Stimulated activated naive B cell treated with anti-CD40 and anti-IgM and Interleukin-4, amounts not matched to agents 10 μg/mL and 1 μg/mL and 100 μg/mL, for 72 hours (primary cell): ENCODE data around the gene RAD51B.

Experiments
- ATAC-seq, 2 donors: fragments of 150-1000 bp; cut with Tn5 transposase; replicated peaks; 2 replicates each; pipeline ENCODE4 v1.10.0; 2021; ENCODE audit warnings: moderate library complexity in 1 of 2
- DNase-seq: peaks from one replicate; pipeline ENCODE4 v3.0.0; 2021
- H3K27ac Mint-ChIP-seq: one replicate; pipeline ENCODE4 v1.8.0; 2022; ENCODE audit warnings: mild to moderate bottlenecking, mixed read lengths
- H3K27me3 Mint-ChIP-seq, 2 donors: one replicate each; pipeline ENCODE4 v1.8.0; 2022; ENCODE audit warnings: mixed read lengths in 2 of 2
- H3K36me3 Mint-ChIP-seq, 2 donors: one replicate each; pipeline ENCODE4 v1.8.0; 2022; ENCODE audit warnings: mixed read lengths in 2 of 2, mild to moderate bottlenecking in 1 of 2
- H3K4me1 Mint-ChIP-seq, 2 donors: one replicate each; pipeline ENCODE4 v1.8.0; 2022; ENCODE audit warnings: mixed read lengths in 2 of 2, mild to moderate bottlenecking in 1 of 2
- H3K4me3 Mint-ChIP-seq, 2 donors: one replicate each; pipeline ENCODE4 v1.8.0; 2022; ENCODE audit warnings: mild to moderate bottlenecking in 2 of 2, mixed read lengths in 2 of 2, moderate library complexity in 1 of 2
- H3K9me3 Mint-ChIP-seq, 2 donors: one replicate each; pipeline ENCODE4 v1.8.0; 2022; ENCODE audit warnings: mixed read lengths in 2 of 2, mild to moderate bottlenecking in 1 of 2

The RAD51B gene

GRCh38 chr14:67819563-67820421 lies at the start of gene RAD51B:
Gene RAD51B (plus strand): TSS chr14:67819779.
- H3K27me3 Mint-ChIP-seq, result no peaks in the 10 kb centered on the region
- peak within 1 kb of the TSS; percentile 98 for H3K27ac Mint-ChIP-seq
- peak; percentile 78 to 80 for ATAC-seq
- H3K4me3 Mint-ChIP-seq, result peak within 1 kb of the TSS; percentile 97 to 100
- H3K36me3 Mint-ChIP-seq, result peaks cover 0 to 2% of the 10 kb centered on the region in 2 donors
- DNase-seq, result peak; percentile 81
- H3K9me3 Mint-ChIP-seq, result no peaks in the 10 kb centered on the region
- peaks cover 22 to 36% of the 10 kb centered on the region in 2 donors for H3K4me1 Mint-ChIP-seq

GRCh38 chr14:67773844-67774377 lies 45.7 kb upstream of the RAD51B start:
- Mint-ChIP-seq H3K4me3 (no peak overlapping the region), H3K27ac (no peak overlapping the region), H3K36me3 (peaks cover 59 to 67% of the 10 kb centered on the region in 2 donors), H3K9me3 (no peaks in the 10 kb centered on the region), H3K27me3 (no peaks in the 10 kb centered on the region), H3K4me1 (no peaks in the 10 kb centered on the region)
- ATAC-seq (no peak), DNase-seq (no peak)

- ATAC-seq (no peak), DNase-seq (no peak)
- Mint-ChIP-seq H3K4me3 (no peak overlapping the region), H3K4me1 (no peaks in the 10 kb centered on the region), H3K9me3 (no peaks in the 10 kb centered on the region), H3K36me3 (peaks cover 65 to 69% of the 10 kb centered on the region in 2 donors), H3K27me3 (no peaks in the 10 kb centered on the region), H3K27ac (no peak overlapping the region)
Observed at GRCh38 chr14:67776653-67777322, 42.8 kb upstream of the RAD51B start.

- no peak overlapping the region for H3K27ac Mint-ChIP-seq
- DNase-seq, result no peak
- peaks cover 64 to 69% of the 10 kb centered on the region in 2 donors for H3K36me3 Mint-ChIP-seq
- peaks cover 0 to 6% of the 10 kb centered on the region in 2 donors for H3K4me1 Mint-ChIP-seq
- no peaks in the 10 kb centered on the region for H3K9me3 Mint-ChIP-seq
- H3K27me3 Mint-ChIP-seq, result no peaks in the 10 kb centered on the region
- no peak for ATAC-seq
- no peak overlapping the region for H3K4me3 Mint-ChIP-seq
Observed at GRCh38 chr14:67778792-67779191, 40.8 kb upstream of the RAD51B start.

GRCh38 chr14:67782090-67782489 lies 37.5 kb upstream of the RAD51B start:
- no peak overlapping the region for H3K4me3 Mint-ChIP-seq
- peaks cover 63 to 73% of the 10 kb centered on the region in 2 donors for H3K36me3 Mint-ChIP-seq
- H3K9me3 Mint-ChIP-seq, result no peaks in the 10 kb centered on the region
- H3K4me1 Mint-ChIP-seq, result peaks cover 0 to 6% of the 10 kb centered on the region in 2 donors
- DNase-seq (no peak), ATAC-seq (no peak)
- H3K27me3 Mint-ChIP-seq, result no peaks in the 10 kb centered on the region
- no peak overlapping the region for H3K27ac Mint-ChIP-seq

- DNase-seq, result no peak
- H3K9me3 Mint-ChIP-seq, result no peaks in the 10 kb centered on the region
- no peak overlapping the region for H3K4me3 Mint-ChIP-seq
- no peak overlapping the region for H3K27ac Mint-ChIP-seq
- H3K36me3 Mint-ChIP-seq, result peaks cover 69 to 85% of the 10 kb centered on the region in 2 donors
- no peaks in the 10 kb centered on the region for H3K27me3 Mint-ChIP-seq
- peaks cover 0 to 6% of the 10 kb centered on the region in 2 donors for H3K4me1 Mint-ChIP-seq
- ATAC-seq, result no peak
Observed at GRCh38 chr14:67784244-67784823, 35.2 kb upstream of the RAD51B start.

- H3K4me1 Mint-ChIP-seq, result peaks cover 0 to 6% of the 10 kb centered on the region in 2 donors
- no peak for DNase-seq
- H3K27me3 Mint-ChIP-seq, result no peaks in the 10 kb centered on the region
- no peaks in the 10 kb centered on the region for H3K9me3 Mint-ChIP-seq
- no peak for ATAC-seq
- H3K27ac Mint-ChIP-seq, result no peak overlapping the region
- no peak overlapping the region for H3K4me3 Mint-ChIP-seq
- peaks cover 66 to 89% of the 10 kb centered on the region in 2 donors for H3K36me3 Mint-ChIP-seq
Observed at GRCh38 chr14:67785270-67786109, 34.1 kb upstream of the RAD51B start.

GRCh38 chr14:67787673-67788072 lies 31.9 kb upstream of the RAD51B start:
- no peak overlapping the region for H3K4me3 Mint-ChIP-seq
- H3K27me3 Mint-ChIP-seq, result no peaks in the 10 kb centered on the region
- peaks cover 0 to 6% of the 10 kb centered on the region in 2 donors for H3K4me1 Mint-ChIP-seq
- DNase-seq (no peak), ATAC-seq (no peak)
- peaks cover 47 to 70% of the 10 kb centered on the region in 2 donors for H3K36me3 Mint-ChIP-seq
- no peaks in the 10 kb centered on the region for H3K9me3 Mint-ChIP-seq
- no peak overlapping the region for H3K27ac Mint-ChIP-seq

GRCh38 chr14:67798731-67799130 lies 20.8 kb upstream of the RAD51B start:
- DNase-seq, result no peak
- Mint-ChIP-seq H3K4me3 (no peak overlapping the region), H3K4me1 (peaks cover 0 to 2% of the 10 kb centered on the region in 2 donors), H3K9me3 (no peaks in the 10 kb centered on the region), H3K27me3 (no peaks in the 10 kb centered on the region), H3K36me3 (peaks cover 35 to 63% of the 10 kb centered on the region in 2 donors), H3K27ac (no peak overlapping the region)
- no peak for ATAC-seq

GRCh38 chr14:67800743-67801142 lies 18.8 kb upstream of the RAD51B start:
- H3K4me1 Mint-ChIP-seq, result peaks cover 0 to 2% of the 10 kb centered on the region in 2 donors
- peaks cover 44 to 65% of the 10 kb centered on the region in 2 donors for H3K36me3 Mint-ChIP-seq
- ATAC-seq (no peak), DNase-seq (no peak)
- H3K27me3 Mint-ChIP-seq, result no peaks in the 10 kb centered on the region
- H3K9me3 Mint-ChIP-seq, result no peaks in the 10 kb centered on the region
- no peak overlapping the region for H3K4me3 Mint-ChIP-seq
- no peak overlapping the region for H3K27ac Mint-ChIP-seq

GRCh38 chr14:67806246-67806645 lies 13.3 kb upstream of the RAD51B start:
- Mint-ChIP-seq H3K27ac (no peak overlapping the region), H3K4me1 (peaks cover 10 to 15% of the 10 kb centered on the region in 2 donors), H3K4me3 (no peak overlapping the region), H3K9me3 (no peaks in the 10 kb centered on the region), H3K27me3 (no peaks in the 10 kb centered on the region), H3K36me3 (peaks cover 45 to 60% of the 10 kb centered on the region in 2 donors)
- peak; percentile 50 for DNase-seq
- ATAC-seq, result peak; percentile 90 to 98

- Mint-ChIP-seq H3K36me3 (peaks cover 14 to 24% of the 10 kb centered on the region in 2 donors), H3K4me3 (peak overlapping the region; percentile 84 to 95), H3K27ac (no peak overlapping the region), H3K9me3 (no peaks in the 10 kb centered on the region), H3K4me1 (peaks cover 22 to 32% of the 10 kb centered on the region in 2 donors), H3K27me3 (no peaks in the 10 kb centered on the region)
- DNase-seq, result no peak
- no peak for ATAC-seq
Observed at GRCh38 chr14:67814821-67815220, 4.8 kb upstream of the RAD51B start.

GRCh38 chr14:67815573-67816225 lies 3.9 kb upstream of the RAD51B start:
- Mint-ChIP-seq H3K4me1 (peaks cover 25 to 37% of the 10 kb centered on the region in 2 donors), H3K27ac (peak overlapping the region; percentile 98), H3K4me3 (peak overlapping the region; percentile 84 to 95), H3K36me3 (peaks cover 11 to 17% of the 10 kb centered on the region in 2 donors), H3K9me3 (no peaks in the 10 kb centered on the region), H3K27me3 (no peaks in the 10 kb centered on the region)
- DNase-seq (no peak), ATAC-seq (no peak)
